NT2/D1 (cell line): ENCODE measurements around the gene PAK1.

Source experiments
- DNase-seq: peaks from one replicate; pipeline ENCODE4 v3.0.0-alpha.2; 2011; ENCODE audit warnings: low read depth, low spot score
- H3K27me3 ChIP-seq: 2 replicates; pipeline ENCODE4 v1.6.0; 2011; ENCODE audit warnings: mild to moderate bottlenecking; ENCODE audit not compliant: insufficient read length, insufficient read depth
- H3K36me3 ChIP-seq: 2 replicates; pipeline ENCODE4 v1.6.1; 2011; ENCODE audit warnings: mild to moderate bottlenecking, low read length, mixed read lengths; ENCODE audit not compliant: insufficient read depth, insufficient read length
- H3K4me1 ChIP-seq: 2 replicates; pipeline ENCODE4 v1.5.1; 2011; ENCODE audit not compliant: insufficient read depth, insufficient read length
- H3K4me3 ChIP-seq: 2 replicates; pipeline ENCODE4 v1.5.1; 2011; ENCODE audit warnings: low read depth; ENCODE audit not compliant: insufficient read length
- H3K9ac ChIP-seq: 2 replicates; pipeline ENCODE4 v1.6.0; 2011; ENCODE audit warnings: low read depth; ENCODE audit not compliant: insufficient read length
- H3K9me3 ChIP-seq: 2 replicates; pipeline ENCODE4 v1.5.1; 2011; ENCODE audit warnings: mild to moderate bottlenecking, low read length; ENCODE audit not compliant: insufficient read depth
- SUZ12 ChIP-seq: IDR thresholded peaks from 2 replicates; pipeline ENCODE4 v1.6.1; 2011; ENCODE audit not compliant: insufficient read length, insufficient read depth; ENCODE audit errors: extremely low read depth
- YY1 ChIP-seq: IDR thresholded peaks from 2 replicates; pipeline ENCODE4 v1.6.1; 2011; ENCODE audit not compliant: insufficient read length, insufficient read depth
- ZNF274 ChIP-seq: IDR thresholded peaks from 2 replicates; pipeline ENCODE4 v1.6.1; 2011; ENCODE audit warnings: mild to moderate bottlenecking, low read depth, low read length

The PAK1 gene

GRCh38 chr11:77347948-77348347 lies 125.9 kb downstream of the PAK1 start:
- Histone ChIP-seq H3K36me3 (peaks cover 24% of the 10 kb centered on the region), H3K4me1 (no peaks in the 10 kb centered on the region), H3K27me3 (no peaks in the 10 kb centered on the region), H3K4me3 (no peak overlapping the region), H3K9ac (no peak overlapping the region), H3K9me3 (no peaks in the 10 kb centered on the region)
- no peak for DNase-seq
- TF ChIP-seq ZNF274 (no peak), YY1 (no peak), SUZ12 (no peak)

DNA sequence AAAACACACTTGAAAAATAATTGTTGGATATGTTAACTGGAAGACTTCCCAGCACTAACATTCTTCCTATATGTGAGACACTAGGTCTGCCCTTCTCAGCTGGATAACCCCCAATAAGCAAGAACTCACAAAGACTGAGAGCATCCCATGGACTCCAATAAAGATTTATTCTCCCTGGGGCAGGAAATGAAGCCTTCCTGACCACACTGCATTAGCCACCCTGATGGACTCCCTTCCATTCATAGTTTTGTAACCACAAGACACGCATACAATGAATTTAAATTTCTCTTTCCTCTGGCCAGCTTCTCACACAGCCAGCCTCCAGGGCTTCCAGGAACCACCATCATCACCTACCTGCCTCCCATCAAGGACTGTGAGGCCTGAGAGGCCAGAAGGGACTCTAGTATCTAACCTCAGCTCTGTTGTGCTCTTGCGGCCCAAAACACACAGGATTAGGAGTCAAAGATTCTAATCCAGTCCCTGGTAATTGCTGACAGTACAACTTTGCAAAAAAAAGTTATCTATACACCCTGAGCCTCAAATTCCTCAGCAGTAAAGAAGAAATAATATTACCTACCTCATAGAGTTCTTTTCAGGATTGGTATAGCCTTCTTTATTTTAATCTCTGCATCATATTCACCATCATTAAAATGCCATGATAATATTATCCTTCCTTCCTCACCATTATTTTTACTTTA lies 126.8 kb downstream of the PAK1 start:
- no peaks in the 10 kb centered on the region for H3K4me1 ChIP-seq
- no peak for TF ChIP-seq ZNF274
- no peak for TF ChIP-seq SUZ12
- no peak for TF ChIP-seq YY1
- H3K9ac ChIP-seq: no peak overlapping the region
- peaks cover 26% of the 10 kb centered on the region for H3K36me3 ChIP-seq
- H3K9me3 ChIP-seq: no peaks in the 10 kb centered on the region
- no peaks in the 10 kb centered on the region for H3K27me3 ChIP-seq
- no peak for DNase-seq
- H3K4me3 ChIP-seq: no peak overlapping the region

DNA sequence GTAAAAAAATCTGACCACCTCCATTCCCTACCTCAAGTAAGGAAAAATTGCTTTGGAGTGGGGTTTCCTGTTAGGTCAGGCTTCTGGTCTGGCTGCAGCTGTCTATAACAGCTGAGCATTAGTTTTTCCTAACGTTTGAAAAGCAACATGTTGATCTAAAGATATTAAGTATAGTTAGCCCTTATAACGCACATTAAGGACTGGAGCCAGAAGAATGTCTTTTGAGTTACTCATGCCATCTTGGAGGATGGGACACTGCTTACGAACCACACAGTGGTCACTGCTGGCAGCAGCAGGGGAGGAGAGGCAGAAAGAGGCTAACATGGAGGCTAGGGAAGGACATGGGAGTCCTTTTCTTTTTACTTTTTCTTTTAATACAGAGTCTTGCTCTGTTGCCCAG lies 128.3 kb downstream of the PAK1 start:
- Histone ChIP-seq H3K9ac (no peak overlapping the region), H3K27me3 (no peaks in the 10 kb centered on the region), H3K36me3 (peaks cover 31% of the 10 kb centered on the region), H3K9me3 (no peaks in the 10 kb centered on the region), H3K4me1 (no peaks in the 10 kb centered on the region), H3K4me3 (no peak overlapping the region)
- no peak for TF ChIP-seq SUZ12
- no peak for TF ChIP-seq ZNF274
- no peak for TF ChIP-seq YY1
- DNase-seq: no peak

DNA sequence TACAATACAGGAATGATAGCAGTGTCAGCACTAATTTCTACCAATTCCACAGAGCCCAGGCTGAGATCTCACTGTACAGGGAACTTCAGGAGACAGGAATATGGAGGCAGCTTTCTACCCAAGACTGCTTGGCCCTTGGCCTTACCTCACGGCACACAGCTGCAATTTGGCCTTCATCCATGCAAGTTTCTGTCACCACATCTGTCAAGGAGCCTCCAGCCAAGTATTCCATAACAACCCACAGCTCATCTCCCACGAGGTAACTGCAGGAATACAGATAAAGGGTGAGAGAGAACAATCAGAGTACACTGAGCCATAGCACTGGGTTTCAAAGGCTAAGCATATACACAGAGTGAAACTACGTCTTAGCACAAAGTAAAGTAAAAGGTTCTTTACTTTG lies 133.4 kb downstream of the PAK1 start:
- no peak for TF ChIP-seq ZNF274
- Histone ChIP-seq H3K4me3 (no peak overlapping the region), H3K9me3 (no peaks in the 10 kb centered on the region), H3K36me3 (peaks cover 43% of the 10 kb centered on the region), H3K4me1 (no peaks in the 10 kb centered on the region), H3K9ac (no peak overlapping the region), H3K27me3 (no peaks in the 10 kb centered on the region)
- no peak for DNase-seq

DNA sequence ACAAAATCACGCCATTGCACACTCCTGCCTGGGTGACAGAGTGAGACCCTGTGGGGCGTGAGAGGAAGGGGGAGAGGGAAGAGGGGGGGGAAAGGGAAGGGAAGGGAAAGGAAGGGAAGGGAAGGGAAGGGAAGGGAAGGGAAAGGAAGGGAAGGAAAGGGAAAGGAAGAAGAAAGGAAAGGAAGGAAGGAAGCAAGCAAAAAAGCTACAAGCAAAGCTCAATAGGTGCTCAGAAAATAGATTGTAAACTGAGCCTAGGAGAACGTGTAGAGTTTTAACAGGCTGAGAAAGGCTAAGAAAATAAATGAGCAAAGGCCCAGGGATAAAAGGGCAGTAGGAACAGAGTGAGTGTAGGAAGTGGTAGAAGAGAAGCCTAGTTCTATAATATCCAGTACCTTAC lies 141.6 kb downstream of the PAK1 start:
- no peak overlapping the region for H3K4me3 ChIP-seq
- no peaks in the 10 kb centered on the region for H3K27me3 ChIP-seq
- no peak overlapping the region for H3K9ac ChIP-seq
- H3K36me3 ChIP-seq: peaks cover 42% of the 10 kb centered on the region
- H3K9me3 ChIP-seq: peaks cover 15% of the 10 kb centered on the region; the same call in 1 of the 2 replicates
- no peak for TF ChIP-seq YY1
- no peak for TF ChIP-seq ZNF274
- TF ChIP-seq SUZ12: no peak
- DNase-seq: no peak
- no peaks in the 10 kb centered on the region for H3K4me1 ChIP-seq

- no peak for DNase-seq
- H3K27me3 ChIP-seq: no peaks in the 10 kb centered on the region
- H3K9ac ChIP-seq: no peak overlapping the region
- TF ChIP-seq YY1: no peak
- no peak for TF ChIP-seq SUZ12
- no peak for TF ChIP-seq ZNF274
- no peaks in the 10 kb centered on the region for H3K4me1 ChIP-seq
- no peaks in the 10 kb centered on the region for H3K9me3 ChIP-seq
- no peak overlapping the region for H3K4me3 ChIP-seq
- peaks cover 24% of the 10 kb centered on the region for H3K36me3 ChIP-seq
Observed at GRCh38 chr11:77325159-77325558, 148.7 kb downstream of the PAK1 start.

GRCh38 chr11:77324508-77324907 lies 149.4 kb downstream of the PAK1 start:
- Histone ChIP-seq H3K9ac (no peak overlapping the region), H3K27me3 (no peaks in the 10 kb centered on the region), H3K9me3 (no peaks in the 10 kb centered on the region), H3K36me3 (peaks cover 24% of the 10 kb centered on the region), H3K4me3 (no peak overlapping the region), H3K4me1 (no peaks in the 10 kb centered on the region)
- TF ChIP-seq SUZ12 (no peak), ZNF274 (no peak), YY1 (no peak)
- DNase-seq: no peak
